HepG2 (cell line): ENCODE data around the gene SCAPER. TPM values are rescaled to one million over a fixed set of nuclear protein-coding genes. Genes with fewer than 3 reads are reported as not detected.

Experiments used
- ATAC-seq: fragments of 200-7000 bp; cut with Tn5 transposase; 3 replicates; pipeline ENCODE4 v1.9.1; 2020; ENCODE audit warnings: mild to moderate bottlenecking, moderate library complexity
- BruUV-seq: library from RNA; stranded (reverse); fragments of 400-500 nt; replicated peaks from 2 replicates; lab custom pipeline; 2021; lab: Mats Ljungman, UMichigan
- CTCF ChIA-PET: fragments of 300-600 bp; formaldehyde crosslinking; extraction: SDS; loops from one replicate; lab custom pipeline; 2021; ENCODE audit warnings: low total read pairs, inconsistent platforms, low intra/inter-chr PET ratio; lab: Yijun Ruan, JAX
- POLR2A ChIA-PET: fragments of 350-600 bp; sonication (Branson Sonifier 250); formaldehyde crosslinking; loops from one replicate; lab custom pipeline; 2020; ENCODE audit warnings: antibody characterized with exemption, inconsistent platforms; lab: Yijun Ruan, JAX
- DNase-seq: peaks from one replicate; pipeline ENCODE4 v3.0.0-alpha.2; 2015; ENCODE audit warnings: low spot score
- FAIRE-seq: peaks from 3 replicates; lab custom pipeline; 2011; peaks lifted over from hg19 to GRCh38; lab: Jason Lieb, UNC
- H2AFZ ChIP-seq: one replicate; pipeline ENCODE4 v1.6.1; 2011; ENCODE audit warnings: low read length, inconsistent platforms
- H3K27ac ChIP-seq: fragments of 300-600 bp; 3 replicates; pipeline ENCODE4 v1.8.0; 2011; ENCODE audit warnings: mixed run types, mild to moderate bottlenecking, mixed read lengths, low read length, inconsistent platforms; ENCODE audit not compliant: insufficient read depth; ENCODE audit errors: extremely low read length
- H3K27me3 ChIP-seq, 2 experiments: fragments of 200-600 bp in 1 of 2; 2 replicates in 1 of 2; 3 replicates in 1 of 2; pipeline versions ENCODE4 v1.6.0 to v1.8.0; 2011; ENCODE audit warnings: low read length in 2 of 2, mild to moderate bottlenecking in 2 of 2, moderate library complexity in 2 of 2, inconsistent platforms in 1 of 2; ENCODE audit not compliant: insufficient read depth in 2 of 2, control insufficient read depth in 1 of 2
- H3K36me3 ChIP-seq, 2 experiments: fragments of 200-600 bp in 1 of 2; replicated peaks in 1 of 2; 2 replicates in 1 of 2; 3 replicates in 1 of 2; pipeline versions ENCODE4 v1.5.1 to v1.8.0; 2011; ENCODE audit warnings: low read length in 2 of 2, inconsistent platforms in 1 of 2; ENCODE audit not compliant: insufficient read depth in 2 of 2, control insufficient read depth in 1 of 2
- H3K4me1 ChIP-seq: 2 replicates; pipeline ENCODE4 v1.5.1; 2012; ENCODE audit warnings: low read length, inconsistent platforms; ENCODE audit not compliant: insufficient read depth
- H3K4me2 ChIP-seq: 2 replicates; pipeline ENCODE4 v1.6.0; 2011; ENCODE audit warnings: low read depth, low read length, inconsistent platforms
- H3K4me3 ChIP-seq, 3 experiments: fragments of 200-600 bp in 1 of 3; sonication (generic), shearing (Covaris generic) in 1 of 3; replicated peaks in 1 of 3; 2 replicates each; pipeline ENCODE4 v1.5.1; 2011 to 2016; ENCODE audit warnings: low read length in 3 of 3, inconsistent platforms in 2 of 3, low read depth in 2 of 3, mild to moderate bottlenecking in 2 of 3, control low read depth in 1 of 3, mixed read lengths in 1 of 3; ENCODE audit not compliant: insufficient read depth in 1 of 3
- H3K79me2 ChIP-seq: one replicate; pipeline ENCODE4 v1.6.1; 2011; ENCODE audit warnings: low read length, inconsistent platforms; ENCODE audit not compliant: insufficient read depth
- H3K9ac ChIP-seq: 2 replicates; pipeline ENCODE4 v1.6.0; 2011; ENCODE audit warnings: mild to moderate bottlenecking, low read depth, low read length, inconsistent platforms; ENCODE audit not compliant: insufficient read depth
- H3K9me3 ChIP-seq: 2 replicates; pipeline ENCODE4 v1.5.1; 2012; ENCODE audit warnings: mild to moderate bottlenecking, low read length
- H4K20me1 ChIP-seq: 2 replicates; pipeline ENCODE4 v1.6.0; 2011; ENCODE audit warnings: inconsistent platforms, mild to moderate bottlenecking, low read length, moderate library complexity; ENCODE audit not compliant: insufficient read depth
- ESRRA ChIP-seq: sonication (generic); formaldehyde crosslinking; IDR thresholded peaks from 2 replicates; pipeline ENCODE4 v1.5.1; 2020; ENCODE audit warnings: mild to moderate bottlenecking, low read depth, missing genetic modification reagents
- GATA4 ChIP-seq: sonication (generic); IDR thresholded peaks from 2 replicates; pipeline ENCODE4 v1.6.1; 2016; ENCODE audit warnings: antibody characterized with exemption, low read depth, borderline replicate concordance
- MAFF ChIP-seq: IDR thresholded peaks from 2 replicates; pipeline ENCODE4 v1.6.1; 2011; ENCODE audit warnings: low read depth, low read length, improper control_type of control experiment
- MAFK ChIP-seq, 2 experiments: IDR thresholded peaks in 1 of 2; conservative IDR thresholded peaks in 1 of 2; 2 replicates each; pipeline ENCODE4 v1.6.1; 2011; ENCODE audit warnings: improper control_type of control experiment in 2 of 2, low read length in 2 of 2
- MTF2 ChIP-seq: sonication (generic); formaldehyde crosslinking; IDR thresholded peaks from 2 replicates; pipeline ENCODE4 v1.5.0; 2020; ENCODE audit warnings: missing genetic modification reagents, borderline replicate concordance
- ONECUT2 ChIP-seq: sonication (generic); formaldehyde crosslinking; IDR thresholded peaks from 2 replicates; pipeline ENCODE4 v1.4.0; 2020; ENCODE audit warnings: missing genetic modification reagents
- PLRG1 ChIP-seq: fragments of 450-650 bp; conservative IDR thresholded peaks from 2 replicates; pipeline ENCODE4 v1.6.1; 2016
- POGZ ChIP-seq: sonication (generic); formaldehyde crosslinking; IDR thresholded peaks from 2 replicates; pipeline ENCODE4 v1.4.0; 2020; ENCODE audit warnings: mild to moderate bottlenecking, missing genetic modification reagents
- RARG ChIP-seq: sonication (generic); formaldehyde crosslinking; IDR thresholded peaks from 2 replicates; pipeline ENCODE4 v1.4.0; 2020; ENCODE audit warnings: low read depth, mild to moderate bottlenecking, missing genetic modification reagents
- RBAK ChIP-seq: sonication (generic); formaldehyde crosslinking; IDR thresholded peaks from 2 replicates; pipeline ENCODE4 v1.5.1; 2020; ENCODE audit warnings: mild to moderate bottlenecking, missing genetic modification reagents
- ZFP36 ChIP-seq: fragments of 150-350 bp; IDR thresholded peaks from 2 replicates; pipeline ENCODE4 v1.6.1; 2018; ENCODE audit warnings: borderline replicate concordance, low read length, low read depth; ENCODE audit not compliant: partially characterized antibody
- ZNF235 ChIP-seq: sonication (generic); formaldehyde crosslinking; IDR thresholded peaks from 2 replicates; pipeline ENCODE4 v1.8.1; 2023; ENCODE audit warnings: mild to moderate bottlenecking, missing genetic modification reagents, borderline replicate concordance
- ZNF644 ChIP-seq: IDR thresholded peaks from 2 replicates; pipeline ENCODE4 v1.6.1; 2016; ENCODE audit warnings: low read depth
- WGBS: methylation state at CpG from one replicate; pipeline ENCODE4 v1.1.6; 2017; ENCODE audit warnings: low lambda C conversion rate; 5-methylcytosine and 5-hydroxymethylcytosine counted together
- in situ Hi-C: cut with HindIII; loops from 2 replicates; pipeline ENCODE4 v1.10.0; 2017; ENCODE audit warnings: low pct_unique_long_range_greater_than_20kb; ENCODE audit not compliant: extremely low pct_ligation_motif_present
- intact Hi-C: fragments of 100-400 bp; cut with micrococcal nuclease; formaldehyde crosslinking; loops from one replicate; pipeline ENCODE4 v1.10.0; 2022; ENCODE audit not compliant: unreplicated experiment
- polyA plus RNA-seq, 8 experiments: library from polyadenylated mRNA; depleted of rRNA in 3 of 8; stranded (reverse) in 7 of 8; unstranded in 1 of 8; fragments of >200 nt; fragmentation: Illumina TruSeq in 4 of 8; extraction: Trizol in 4 of 8; gene quantifications; 2 replicates each; pipeline versions ENCODE4 v1.2.1 to v1.2.3, GENCODE V29; 2011 to 2016; ENCODE audit warnings: low read depth in 4 of 8, missing spikeins in 1 of 8, mixed read lengths in 1 of 8; ENCODE audit not compliant: insufficient read depth in 1 of 8
- total RNA-seq, 5 experiments: library from RNA; depleted of rRNA; stranded (reverse); fragments of >200 nt; fragmentation: Illumina TruSeq; extraction: Trizol; gene quantifications; 2 replicates each; pipeline ENCODE4 v1.2.3, GENCODE V29; 2016; ENCODE audit warnings: low read depth in 1 of 5
- TF ChIP-seq, protein P1 (sequence below): sonication (generic); formaldehyde crosslinking; IDR thresholded peaks from 2 replicates; pipeline ENCODE4 v1.8.1; 2023; ENCODE audit warnings: mild to moderate bottlenecking, missing genetic modification reagents, borderline replicate concordance
- TF ChIP-seq, protein P2 (sequence below), 2 experiments: sonication (generic) in 1 of 2; formaldehyde crosslinking in 1 of 2; IDR thresholded peaks; 2 replicates each; pipeline versions ENCODE4 v1.6.1 to v1.9.0; 2014 to 2022; ENCODE audit warnings: antibody characterized with exemption in 1 of 2, borderline replicate concordance in 1 of 2, inconsistent platforms in 1 of 2, low read depth in 1 of 2, missing genetic modification reagents in 1 of 2
- TF ChIP-seq, protein P3 (sequence below): sonication (generic); formaldehyde crosslinking; IDR thresholded peaks from 2 replicates; pipeline ENCODE4 v1.4.0; 2020; ENCODE audit warnings: missing genetic modification reagents

The SCAPER gene
- total and polyA plus RNA-seq, 2 of the 13 experiments (the other 11 are each of a cell fraction or from before 2014, with no cell fraction given) = 4.3 to 10.5 TPM

DNA sequence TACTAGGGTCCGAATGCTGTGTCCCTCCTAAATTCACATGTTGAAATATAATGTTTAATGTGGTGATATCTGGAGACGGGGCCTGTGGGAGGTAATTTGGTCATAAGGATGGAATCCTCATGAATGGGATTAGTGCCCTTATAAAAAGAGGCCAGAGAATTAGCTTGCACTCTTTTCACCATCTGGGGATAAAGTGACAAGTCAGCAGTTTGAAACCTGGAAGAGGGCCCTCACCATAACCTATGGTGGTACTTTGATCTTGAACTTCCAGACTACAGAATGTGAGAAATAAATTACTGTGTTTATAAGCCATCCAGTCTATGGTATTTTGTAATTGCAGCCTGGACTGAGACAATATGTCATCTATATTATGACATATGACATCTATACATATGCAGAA is 436.4 kb downstream of the SCAPER start:
- H3K27me3 ChIP-seq = no peaks in the 10 kb centered on the region
- CTCF ChIA-PET = no interaction called here
- no peak overlapping the region for H2AFZ ChIP-seq
- BruUV-seq = no TSS peak
- no peak for ATAC-seq
- H4K20me1 ChIP-seq = no peaks in the 10 kb centered on the region
- H3K27ac ChIP-seq = no peak overlapping the region
- in situ Hi-C loops = no loop called here
- POLR2A ChIA-PET = no interaction called here
- H3K9ac ChIP-seq = no peak overlapping the region
- no peak overlapping the region for H3K4me3 ChIP-seq
- 91% methylated on average over 2 of the region's 2 CpGs for WGBS
- H3K4me1 ChIP-seq = no peaks in the 10 kb centered on the region
- no peaks in the 10 kb centered on the region for H3K9me3 ChIP-seq
- no peak overlapping the region for H3K4me2 ChIP-seq
- no peaks in the 10 kb centered on the region for H3K79me2 ChIP-seq
- no peak for FAIRE-seq
- intact Hi-C loops = no loop called here
- no peaks in the 10 kb centered on the region for H3K36me3 ChIP-seq
- DNase-seq = no peak
- TF ChIP-seq MAFF = peak; percentile 81
- TF ChIP-seq, protein P1, sequence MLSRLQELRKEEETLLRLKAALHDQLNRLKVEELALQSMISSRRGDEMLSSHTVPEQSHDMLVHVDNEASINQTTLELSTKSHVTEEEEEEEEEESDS (CRISPR knock-in tag) = no peak
- TF ChIP-seq ZNF644 (CRISPR knock-in tag) = no peak
- TF ChIP-seq GATA4 = no peak
- peak; percentile 81 to 87 for TF ChIP-seq MAFK (conservative IDR thresholded peaks at IDR 0.05 in 1 of 2, IDR thresholded peaks at IDR 0.05 in 1 of 2; ENCODE audit: low read length in 2 of 2)
- TF ChIP-seq ZNF235 (CRISPR knock-in tag) = no peak
- no peak for TF ChIP-seq ZFP36
- TF ChIP-seq, protein P2, sequence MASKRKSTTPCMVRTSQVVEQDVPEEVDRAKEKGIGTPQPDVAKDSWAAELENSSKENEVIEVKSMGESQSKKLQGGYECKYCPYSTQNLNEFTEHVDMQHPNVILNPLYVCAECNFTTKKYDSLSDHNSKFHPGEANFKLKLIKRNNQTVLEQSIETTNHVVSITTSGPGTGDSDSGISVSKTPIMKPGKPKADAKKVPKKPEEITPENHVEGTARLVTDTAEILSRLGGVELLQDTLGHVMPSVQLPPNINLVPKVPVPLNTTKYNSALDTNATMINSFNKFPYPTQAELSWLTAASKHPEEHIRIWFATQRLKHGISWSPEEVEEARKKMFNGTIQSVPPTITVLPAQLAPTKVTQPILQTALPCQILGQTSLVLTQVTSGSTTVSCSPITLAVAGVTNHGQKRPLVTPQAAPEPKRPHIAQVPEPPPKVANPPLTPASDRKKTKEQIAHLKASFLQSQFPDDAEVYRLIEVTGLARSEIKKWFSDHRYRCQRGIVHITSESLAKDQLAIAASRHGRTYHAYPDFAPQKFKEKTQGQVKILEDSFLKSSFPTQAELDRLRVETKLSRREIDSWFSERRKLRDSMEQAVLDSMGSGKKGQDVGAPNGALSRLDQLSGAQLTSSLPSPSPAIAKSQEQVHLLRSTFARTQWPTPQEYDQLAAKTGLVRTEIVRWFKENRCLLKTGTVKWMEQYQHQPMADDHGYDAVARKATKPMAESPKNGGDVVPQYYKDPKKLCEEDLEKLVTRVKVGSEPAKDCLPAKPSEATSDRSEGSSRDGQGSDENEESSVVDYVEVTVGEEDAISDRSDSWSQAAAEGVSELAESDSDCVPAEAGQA (IDR thresholded peaks at IDR 0.05; ENCODE audit: low read depth) = no peak
- TF ChIP-seq, protein P2 (CRISPR knock-in tag; IDR thresholded peaks at IDR 0.05; ENCODE audit: borderline replicate concordance) = no peak
- no peak for TF ChIP-seq ONECUT2 (CRISPR knock-in tag)
- TF ChIP-seq, protein P3, sequence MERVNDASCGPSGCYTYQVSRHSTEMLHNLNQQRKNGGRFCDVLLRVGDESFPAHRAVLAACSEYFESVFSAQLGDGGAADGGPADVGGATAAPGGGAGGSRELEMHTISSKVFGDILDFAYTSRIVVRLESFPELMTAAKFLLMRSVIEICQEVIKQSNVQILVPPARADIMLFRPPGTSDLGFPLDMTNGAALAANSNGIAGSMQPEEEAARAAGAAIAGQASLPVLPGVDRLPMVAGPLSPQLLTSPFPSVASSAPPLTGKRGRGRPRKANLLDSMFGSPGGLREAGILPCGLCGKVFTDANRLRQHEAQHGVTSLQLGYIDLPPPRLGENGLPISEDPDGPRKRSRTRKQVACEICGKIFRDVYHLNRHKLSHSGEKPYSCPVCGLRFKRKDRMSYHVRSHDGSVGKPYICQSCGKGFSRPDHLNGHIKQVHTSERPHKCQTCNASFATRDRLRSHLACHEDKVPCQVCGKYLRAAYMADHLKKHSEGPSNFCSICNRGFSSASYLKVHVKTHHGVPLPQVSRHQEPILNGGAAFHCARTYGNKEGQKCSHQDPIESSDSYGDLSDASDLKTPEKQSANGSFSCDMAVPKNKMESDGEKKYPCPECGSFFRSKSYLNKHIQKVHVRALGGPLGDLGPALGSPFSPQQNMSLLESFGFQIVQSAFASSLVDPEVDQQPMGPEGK (CRISPR knock-in tag) = no peak
- no peak for TF ChIP-seq POGZ (CRISPR knock-in tag)
- no peak for TF ChIP-seq MTF2 (CRISPR knock-in tag)
- no peak for TF ChIP-seq RBAK (CRISPR knock-in tag)
- TF ChIP-seq PLRG1 = no peak
- TF ChIP-seq ESRRA (CRISPR knock-in tag) = no peak
- no peak for TF ChIP-seq RARG (CRISPR knock-in tag)
